ENCODE data around the gene CBLB.

The CBLB gene

DNA sequence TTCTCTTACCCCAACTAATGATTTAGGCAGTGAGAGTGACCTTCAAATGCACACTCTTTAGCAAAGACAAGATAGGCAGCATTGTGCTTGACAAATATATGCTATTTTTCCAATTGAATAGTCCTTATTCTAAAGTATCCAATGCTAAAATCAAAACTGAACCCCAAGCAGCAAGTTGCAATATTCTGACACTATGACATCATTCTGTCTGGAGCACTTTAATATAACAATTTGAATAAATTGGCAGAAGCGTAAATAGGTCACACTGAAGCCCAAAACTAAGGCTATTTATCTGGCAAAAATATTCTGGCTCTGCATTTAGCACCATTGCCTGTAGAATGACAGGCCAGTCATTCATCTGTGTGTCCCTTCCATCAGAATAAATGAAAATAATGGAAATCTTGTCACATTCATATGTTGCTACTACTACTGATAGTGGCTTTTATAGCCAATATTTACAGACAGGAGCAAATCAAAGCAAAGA, 2.9 kb downstream of the CBLB start:
- Mint-ChIP-seq H3K27me3 (no peaks in the 10 kb centered on the region), H3K9me3 (no peaks in the 10 kb centered on the region), H3K27ac (peak overlapping the region; percentile 19), H3K4me3 (peak overlapping the region; percentile 96), H3K4me1 (peaks cover 36% of the 10 kb centered on the region), H3K36me3 (peaks cover 42% of the 10 kb centered on the region)
- CTCF ChIA-PET = no interaction called here
- DNase-seq = no peak

DNA sequence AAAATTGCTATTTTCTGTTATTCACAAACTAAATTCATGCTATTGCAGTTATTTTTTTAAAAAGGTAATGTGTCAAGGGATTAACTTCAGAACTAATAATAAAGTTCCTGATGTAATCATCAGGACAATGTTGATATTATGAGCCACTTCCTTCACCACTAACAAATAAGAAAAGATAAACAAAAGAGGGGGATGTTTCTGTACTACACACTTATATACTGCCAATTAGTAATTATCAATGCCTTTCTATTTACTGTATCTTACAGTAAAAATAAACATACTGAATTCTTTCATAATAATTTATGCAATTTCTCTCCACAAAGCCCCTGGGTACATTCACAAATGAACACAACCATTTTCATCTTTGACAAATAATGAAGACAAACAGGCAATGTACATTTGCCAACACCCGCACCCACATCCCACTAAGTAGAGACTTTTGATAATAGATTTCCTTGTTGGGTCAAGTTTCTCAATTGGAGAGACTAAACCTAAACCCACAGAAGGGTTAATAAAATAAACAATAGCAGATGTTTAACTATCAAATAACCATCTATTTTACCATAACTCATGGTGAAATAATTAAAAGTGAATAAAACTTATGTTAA, 3.7 kb downstream of the CBLB start:
- H3K36me3 Mint-ChIP-seq = peaks cover 47% of the 10 kb centered on the region
- peak overlapping the region; percentile 96 for H3K4me3 Mint-ChIP-seq
- H3K27me3 Mint-ChIP-seq = no peaks in the 10 kb centered on the region
- no peak overlapping the region for H3K27ac Mint-ChIP-seq
- peaks cover 36% of the 10 kb centered on the region for H3K4me1 Mint-ChIP-seq
- H3K9me3 Mint-ChIP-seq = no peaks in the 10 kb centered on the region
- CTCF ChIA-PET = no interaction called here
- no peak for DNase-seq

DNA sequence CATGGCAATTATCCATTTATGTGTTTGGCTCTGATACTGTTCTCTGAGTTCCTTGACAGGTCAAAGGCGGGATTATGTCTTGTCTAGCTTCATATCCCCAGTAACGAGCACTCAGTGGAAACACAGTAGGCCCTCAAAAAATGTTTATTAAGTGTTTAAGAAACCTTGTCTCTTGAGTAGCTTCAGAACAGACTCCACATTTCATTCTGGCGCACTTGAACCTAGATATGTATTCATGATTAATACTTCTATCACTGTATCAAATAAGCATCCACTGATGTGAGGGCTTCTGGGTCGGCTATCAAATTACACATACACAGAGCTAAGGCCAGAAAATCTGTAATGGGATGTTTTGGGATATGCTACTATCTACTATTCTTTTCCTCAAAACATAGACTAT, 4.6 kb downstream of the CBLB start:
- no peaks in the 10 kb centered on the region for H3K9me3 Mint-ChIP-seq
- H3K4me1 Mint-ChIP-seq = peaks cover 33% of the 10 kb centered on the region
- H3K27me3 Mint-ChIP-seq = no peaks in the 10 kb centered on the region
- DNase-seq = no peak
- peaks cover 55% of the 10 kb centered on the region for H3K36me3 Mint-ChIP-seq
- CTCF ChIA-PET = no interaction called here
- H3K27ac Mint-ChIP-seq = peak overlapping the region; percentile 24
- peak overlapping the region; percentile 96 for H3K4me3 Mint-ChIP-seq

DNA sequence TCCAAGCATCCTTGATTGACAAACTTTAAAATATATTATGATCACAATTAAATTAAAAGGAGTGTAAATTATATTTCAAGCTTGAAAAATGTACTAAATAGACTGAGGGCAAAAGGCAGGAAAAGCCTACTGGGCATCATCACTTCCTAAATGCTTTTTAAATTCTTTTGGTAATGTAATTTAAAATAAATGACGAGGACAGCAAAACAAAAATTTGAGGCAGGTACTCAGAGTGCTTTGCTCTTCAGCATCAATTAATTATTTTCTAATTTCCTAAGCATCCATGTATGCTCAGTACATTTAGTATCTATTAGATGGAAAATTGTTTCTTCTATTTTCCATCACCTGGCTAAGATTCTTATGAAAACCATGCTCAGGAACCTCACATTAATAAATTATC, 5.2 kb downstream of the CBLB start:
- DNase-seq = no peak
- Mint-ChIP-seq H3K4me3 (peak overlapping the region; percentile 96), H3K4me1 (peaks cover 36% of the 10 kb centered on the region), H3K27ac (no peak overlapping the region), H3K9me3 (no peaks in the 10 kb centered on the region), H3K36me3 (peaks cover 59% of the 10 kb centered on the region), H3K27me3 (no peaks in the 10 kb centered on the region)
- CTCF ChIA-PET = no interaction called here

DNA sequence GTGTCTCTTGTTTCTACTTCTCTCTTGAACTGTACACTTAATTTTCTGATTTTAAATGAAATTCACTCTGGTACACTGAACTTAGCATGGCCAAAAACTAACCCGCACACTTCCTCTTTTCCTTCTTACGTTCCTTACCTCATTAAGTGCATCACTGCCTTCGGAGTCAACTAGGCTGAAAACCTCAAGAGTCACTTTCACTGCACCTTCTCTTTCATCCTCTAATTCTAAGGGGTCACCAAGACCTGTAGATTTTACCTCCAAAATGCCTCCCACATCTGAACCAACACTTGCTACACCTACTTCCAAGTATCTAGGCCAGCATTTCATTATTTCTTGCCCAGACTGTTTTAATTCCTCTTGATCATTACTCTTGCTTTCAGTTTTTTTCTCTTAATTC, 6.6 kb downstream of the CBLB start:
- peaks cover 59% of the 10 kb centered on the region for H3K36me3 Mint-ChIP-seq
- no peak overlapping the region for H3K4me3 Mint-ChIP-seq
- peaks cover 47% of the 10 kb centered on the region for H3K4me1 Mint-ChIP-seq
- CTCF ChIA-PET = no interaction called here
- no peak for DNase-seq
- H3K27me3 Mint-ChIP-seq = no peaks in the 10 kb centered on the region
- no peak overlapping the region for H3K27ac Mint-ChIP-seq
- no peaks in the 10 kb centered on the region for H3K9me3 Mint-ChIP-seq

DNA sequence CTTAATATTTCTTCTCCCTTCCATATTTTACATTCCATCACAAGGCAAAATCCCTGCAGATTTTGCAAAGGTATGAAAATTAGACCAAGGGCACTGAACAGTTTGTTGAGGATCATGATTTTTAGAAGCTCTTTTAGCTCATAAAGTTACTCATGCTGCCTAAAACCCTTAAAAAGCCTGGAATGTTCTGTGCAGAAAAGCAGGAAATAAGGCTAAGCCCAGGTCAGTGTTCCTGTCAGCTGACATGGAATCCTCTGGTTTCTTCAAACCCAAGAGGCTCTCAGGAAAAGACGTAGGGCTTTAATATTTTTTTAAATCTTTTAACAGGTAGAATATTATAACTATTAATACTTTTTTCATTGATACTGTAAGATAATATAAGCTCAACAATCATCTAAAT, 8.2 kb downstream of the CBLB start:
- DNase-seq = no peak
- CTCF ChIA-PET = interaction anchor here (1.0 kb wide), 1 partner anchor 26 kb away, joined by 3 read pairs; no protein-coding TSS in a partner anchor
- H3K9me3 Mint-ChIP-seq = no peaks in the 10 kb centered on the region
- H3K27ac Mint-ChIP-seq = no peak overlapping the region
- H3K4me3 Mint-ChIP-seq = no peak overlapping the region
- H3K4me1 Mint-ChIP-seq = peaks cover 46% of the 10 kb centered on the region
- H3K27me3 Mint-ChIP-seq = no peaks in the 10 kb centered on the region
- peaks cover 49% of the 10 kb centered on the region for H3K36me3 Mint-ChIP-seq

DNA sequence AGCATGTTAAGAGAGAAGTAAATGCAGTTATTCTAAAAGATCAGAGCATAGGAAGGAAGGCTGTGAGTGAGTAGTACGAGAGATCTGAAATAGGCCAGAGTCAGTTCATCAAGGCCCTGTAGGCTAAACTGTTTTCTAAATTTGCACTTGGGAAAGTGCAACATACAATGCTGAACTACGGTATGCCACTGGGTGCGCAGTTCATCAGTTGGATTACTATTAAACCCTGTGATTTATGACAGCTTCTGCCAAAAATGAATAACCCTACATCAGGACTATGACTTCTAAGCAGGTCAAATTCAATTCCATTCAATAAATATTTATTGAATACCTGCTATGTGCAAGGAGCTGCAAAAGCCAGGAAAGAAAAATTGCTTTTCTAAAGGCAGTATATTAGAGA, 10.8 kb downstream of the CBLB start:
- H3K27ac Mint-ChIP-seq = no peak overlapping the region
- H3K27me3 Mint-ChIP-seq = no peaks in the 10 kb centered on the region
- CTCF ChIA-PET = no interaction called here
- peaks cover 41% of the 10 kb centered on the region for H3K4me1 Mint-ChIP-seq
- H3K4me3 Mint-ChIP-seq = no peak overlapping the region
- H3K9me3 Mint-ChIP-seq = no peaks in the 10 kb centered on the region
- H3K36me3 Mint-ChIP-seq = peaks cover 49% of the 10 kb centered on the region
- no peak for DNase-seq

DNA sequence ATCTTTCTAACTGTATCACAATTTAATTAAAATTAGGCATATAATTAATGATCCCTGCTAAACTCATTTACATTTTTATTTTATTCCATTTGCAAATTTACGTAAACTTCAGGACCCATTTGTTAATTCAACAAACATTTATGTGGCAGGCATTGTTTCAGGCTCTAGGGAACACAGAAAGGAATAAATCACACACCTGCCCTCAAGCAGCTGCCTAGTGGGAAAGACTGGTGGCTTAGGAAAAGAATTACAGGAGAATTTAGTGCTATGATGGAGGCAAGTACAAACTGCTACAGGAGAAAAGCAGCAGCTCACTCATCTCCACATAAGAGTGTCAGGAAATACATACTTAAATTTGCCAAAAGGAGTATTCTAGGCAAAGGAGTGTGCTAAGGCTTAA, 11.2 kb downstream of the CBLB start:
- Mint-ChIP-seq H3K27ac (no peak overlapping the region), H3K4me1 (peaks cover 41% of the 10 kb centered on the region), H3K9me3 (no peaks in the 10 kb centered on the region), H3K4me3 (no peak overlapping the region), H3K36me3 (peaks cover 53% of the 10 kb centered on the region), H3K27me3 (no peaks in the 10 kb centered on the region)
- CTCF ChIA-PET = no interaction called here
- no peak for DNase-seq

DNA sequence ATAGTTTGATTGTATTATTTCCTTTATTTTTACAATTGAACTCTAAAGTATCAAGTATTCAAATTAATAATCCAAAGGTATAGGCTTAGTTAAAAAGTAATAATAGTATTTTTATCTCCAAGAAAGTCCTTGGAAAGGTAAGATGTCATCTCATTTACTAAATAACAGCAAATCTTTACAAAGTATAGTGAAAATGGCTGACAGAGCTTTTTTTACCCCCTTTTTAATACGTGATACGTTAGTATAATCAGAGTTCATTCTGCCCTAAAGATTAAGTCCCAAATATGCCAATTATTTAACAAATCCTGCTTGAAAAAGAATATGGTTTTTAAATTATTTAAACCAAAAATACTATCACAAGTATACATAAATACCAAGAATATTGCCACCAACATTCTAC, 12.2 kb downstream of the CBLB start:
- H3K4me1 Mint-ChIP-seq = peaks cover 41% of the 10 kb centered on the region
- CTCF ChIA-PET = no interaction called here
- peaks cover 57% of the 10 kb centered on the region for H3K36me3 Mint-ChIP-seq

DNA sequence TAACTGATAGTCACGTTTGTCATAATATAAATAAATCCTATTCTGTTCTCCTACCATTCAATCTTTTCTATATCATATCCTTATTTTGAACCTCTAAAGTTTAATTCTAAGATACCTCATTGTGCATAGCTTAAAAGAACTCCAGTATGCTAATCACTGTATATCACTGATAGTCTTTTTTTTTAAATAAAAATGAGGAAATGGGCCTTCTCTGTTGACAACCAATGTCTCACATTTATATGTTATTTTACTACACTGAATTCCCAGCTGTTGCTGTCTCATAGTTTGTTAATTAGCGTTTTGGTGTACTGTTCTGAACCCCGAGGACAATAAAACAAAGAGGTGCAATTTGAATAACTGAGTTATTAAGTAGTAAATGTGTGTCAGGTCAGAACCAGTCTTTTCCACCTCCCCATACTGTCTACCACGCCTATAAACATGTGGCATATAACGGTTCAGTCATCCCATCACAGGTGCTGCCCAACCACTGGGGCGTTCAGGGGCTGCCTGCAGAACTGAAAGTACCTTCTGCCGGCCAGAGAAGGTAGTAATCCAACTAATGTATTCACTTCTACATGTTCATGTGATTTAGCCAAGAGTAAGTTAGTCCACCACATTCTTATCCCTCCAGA, 14.9 kb downstream of the CBLB start:
- CTCF ChIA-PET = no interaction called here
- Mint-ChIP-seq H3K27ac (no peak overlapping the region), H3K4me1 (peaks cover 45% of the 10 kb centered on the region), H3K27me3 (no peaks in the 10 kb centered on the region), H3K4me3 (no peak overlapping the region), H3K9me3 (no peaks in the 10 kb centered on the region), H3K36me3 (peaks cover 67% of the 10 kb centered on the region)
- no peak for DNase-seq

More for the DNA sequence above, 12.2 kb downstream of the CBLB start:
- no peak overlapping the region for H3K27ac Mint-ChIP-seq
- H3K4me3 Mint-ChIP-seq = no peak overlapping the region
- H3K9me3 Mint-ChIP-seq = no peaks in the 10 kb centered on the region
- no peaks in the 10 kb centered on the region for H3K27me3 Mint-ChIP-seq
- no peak for DNase-seq

DNA sequence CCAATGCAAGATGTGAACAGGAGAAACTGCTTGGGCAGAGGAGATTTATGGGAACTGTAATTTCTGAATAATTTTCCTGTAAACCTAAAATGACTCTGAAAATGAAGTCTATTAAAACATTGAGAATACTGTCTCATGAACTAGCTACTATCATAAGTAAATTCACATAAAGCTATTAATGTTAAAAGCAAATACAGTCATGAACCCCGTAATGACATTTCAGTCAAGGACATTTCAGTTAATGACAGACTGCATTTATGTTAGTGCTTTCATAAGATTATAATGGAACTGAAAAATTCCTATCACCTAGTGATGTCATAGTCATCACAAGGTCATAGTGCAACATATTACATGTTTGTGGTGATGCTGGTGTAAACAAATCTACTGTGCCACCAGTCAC, 17.2 kb downstream of the CBLB start:
- H3K4me1 Mint-ChIP-seq = peaks cover 50% of the 10 kb centered on the region
- H3K4me3 Mint-ChIP-seq = no peak overlapping the region
- CTCF ChIA-PET = interaction anchor here (0.7 kb wide), 1 partner anchor 14 kb away, joined by 3 read pairs; no protein-coding TSS in a partner anchor
- no peak for DNase-seq
- H3K27me3 Mint-ChIP-seq = no peaks in the 10 kb centered on the region
- H3K27ac Mint-ChIP-seq = no peak overlapping the region
- no peaks in the 10 kb centered on the region for H3K9me3 Mint-ChIP-seq
- H3K36me3 Mint-ChIP-seq = peaks cover 73% of the 10 kb centered on the region

DNA sequence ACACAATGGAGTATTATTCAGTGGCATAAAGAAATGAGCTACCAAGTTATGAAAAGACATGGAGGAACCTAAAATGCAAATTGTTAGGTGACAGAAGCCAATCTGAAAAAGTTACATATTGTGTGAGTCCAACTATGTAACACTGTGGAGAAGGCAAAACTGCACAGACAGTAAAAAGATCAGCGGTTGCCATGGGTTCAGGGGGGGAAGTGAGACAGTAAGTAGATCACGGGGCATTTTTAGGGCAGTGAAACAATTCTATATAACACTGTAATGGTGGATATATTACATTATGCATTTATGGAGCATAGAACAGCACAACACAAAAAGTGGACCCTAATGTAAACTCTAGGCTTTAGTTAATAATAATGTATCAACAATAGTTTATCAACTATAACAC, 17.6 kb downstream of the CBLB start:
- CTCF ChIA-PET = no interaction called here
- Mint-ChIP-seq H3K27ac (no peak overlapping the region), H3K4me3 (no peak overlapping the region), H3K36me3 (peaks cover 75% of the 10 kb centered on the region), H3K9me3 (no peaks in the 10 kb centered on the region), H3K4me1 (peaks cover 53% of the 10 kb centered on the region), H3K27me3 (no peaks in the 10 kb centered on the region)
- DNase-seq = no peak

DNA sequence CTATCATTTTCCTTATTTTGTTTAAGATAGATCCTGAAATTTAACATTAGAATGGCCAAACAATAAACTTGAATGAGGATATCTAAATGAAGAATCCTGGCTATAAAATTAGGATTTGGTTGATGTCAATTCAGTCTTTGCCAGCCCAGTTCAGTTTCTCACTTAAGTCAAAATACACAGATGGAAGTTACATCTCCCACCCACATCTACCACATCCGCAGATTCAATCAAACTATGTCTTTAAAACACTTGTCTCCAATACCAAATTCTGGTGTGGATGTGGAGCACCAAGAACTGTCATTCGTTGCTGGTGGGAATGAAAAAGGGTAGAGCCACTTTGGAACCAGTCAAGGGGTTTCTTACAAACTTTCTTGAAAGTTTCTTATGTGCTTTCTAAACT, 18.2 kb downstream of the CBLB start:
- H3K9me3 Mint-ChIP-seq = no peaks in the 10 kb centered on the region
- H3K4me1 Mint-ChIP-seq = peaks cover 52% of the 10 kb centered on the region
- no peak for DNase-seq
- CTCF ChIA-PET = no interaction called here
- no peak overlapping the region for H3K27ac Mint-ChIP-seq
- H3K4me3 Mint-ChIP-seq = no peak overlapping the region
- H3K27me3 Mint-ChIP-seq = no peaks in the 10 kb centered on the region
- H3K36me3 Mint-ChIP-seq = peaks cover 74% of the 10 kb centered on the region

DNA sequence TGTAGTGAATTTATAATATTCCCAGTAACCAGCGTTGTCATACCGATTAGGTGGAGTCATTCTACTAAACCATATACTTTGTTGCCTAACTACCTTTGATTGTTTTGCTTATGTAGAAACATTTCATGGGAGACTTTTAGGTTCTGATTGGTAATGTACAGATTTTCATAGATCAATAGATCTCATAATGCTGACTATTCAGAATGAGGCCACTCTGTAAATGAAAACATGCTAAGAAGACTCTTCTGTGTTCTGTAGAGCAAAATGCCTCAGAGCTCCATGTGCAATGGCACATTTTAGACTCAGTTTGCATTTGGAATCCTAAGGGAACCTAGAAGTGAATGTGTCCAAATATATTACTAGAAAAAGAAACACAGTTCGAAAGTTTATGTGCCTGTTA, 20.0 kb downstream of the CBLB start:
- no peak overlapping the region for H3K27ac Mint-ChIP-seq
- no peaks in the 10 kb centered on the region for H3K9me3 Mint-ChIP-seq
- peaks cover 51% of the 10 kb centered on the region for H3K4me1 Mint-ChIP-seq
- no peak overlapping the region for H3K4me3 Mint-ChIP-seq
- DNase-seq = no peak
- H3K27me3 Mint-ChIP-seq = no peaks in the 10 kb centered on the region
- H3K36me3 Mint-ChIP-seq = peaks cover 68% of the 10 kb centered on the region
- CTCF ChIA-PET = no interaction called here

DNA sequence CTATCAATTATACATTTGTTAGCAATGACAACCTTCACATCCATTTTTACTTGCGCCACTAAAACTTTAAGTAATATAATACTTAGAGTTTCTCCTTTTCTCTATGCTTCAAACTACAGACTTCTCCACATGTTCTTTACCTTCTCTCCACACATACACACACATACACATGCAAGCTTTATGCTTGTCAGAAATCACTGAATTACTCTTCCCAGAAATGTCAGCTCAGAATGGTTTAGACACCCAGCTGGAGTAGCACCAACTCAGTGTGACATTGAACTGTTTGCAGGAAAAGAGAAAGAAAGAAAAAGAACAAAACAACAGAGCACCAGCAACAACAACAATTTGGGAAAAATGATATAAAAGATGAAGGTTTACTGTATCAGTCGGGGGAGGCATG, 20.9 kb downstream of the CBLB start:
- no peak overlapping the region for H3K27ac Mint-ChIP-seq
- no peak overlapping the region for H3K4me3 Mint-ChIP-seq
- H3K9me3 Mint-ChIP-seq = no peaks in the 10 kb centered on the region
- peaks cover 47% of the 10 kb centered on the region for H3K4me1 Mint-ChIP-seq
- no peaks in the 10 kb centered on the region for H3K27me3 Mint-ChIP-seq
- no peak for DNase-seq
- H3K36me3 Mint-ChIP-seq = peaks cover 61% of the 10 kb centered on the region
- CTCF ChIA-PET = interaction anchor here (0.6 to 1.3 kb wide), 2 partner anchors 10 to 759 kb away, joined by 3 read pairs; no protein-coding TSS in a partner anchor

Data from activated naive CD4-positive, alpha-beta T cell treated with anti-CD3 and anti-CD28 coated beads, Interleukin-2, amount 10 ng/mL, durations not matched to agents 7 days and 5 days (primary cell).